ENCODE data around the gene QRICH2.
"Not testable (repeated sequence)": the region's sequence is repeated elsewhere in the genome, so short reads cannot be mapped to it uniquely, and the experiment has no call there.

The QRICH2 gene

DNA sequence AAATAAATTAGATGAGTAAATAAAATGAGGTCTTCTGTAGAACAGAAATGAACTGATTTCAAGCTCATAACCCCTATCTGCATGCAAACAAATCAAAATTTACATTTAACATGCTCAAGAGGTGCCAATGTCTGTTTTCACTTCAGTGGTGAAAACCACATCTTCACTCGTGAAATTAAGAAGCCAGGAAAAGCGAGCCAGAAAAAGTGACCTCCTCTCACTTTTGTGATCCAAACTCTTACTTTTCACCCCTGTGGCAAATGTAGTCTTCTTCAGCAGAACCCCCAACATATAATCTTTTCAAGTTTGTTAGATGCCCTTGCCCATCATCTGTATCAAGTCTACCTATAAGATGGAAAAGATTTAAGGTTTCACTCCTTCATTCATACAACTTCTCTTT, 9.5 kb upstream of the QRICH2 start:
- TF ChIP-seq, protein P1, sequence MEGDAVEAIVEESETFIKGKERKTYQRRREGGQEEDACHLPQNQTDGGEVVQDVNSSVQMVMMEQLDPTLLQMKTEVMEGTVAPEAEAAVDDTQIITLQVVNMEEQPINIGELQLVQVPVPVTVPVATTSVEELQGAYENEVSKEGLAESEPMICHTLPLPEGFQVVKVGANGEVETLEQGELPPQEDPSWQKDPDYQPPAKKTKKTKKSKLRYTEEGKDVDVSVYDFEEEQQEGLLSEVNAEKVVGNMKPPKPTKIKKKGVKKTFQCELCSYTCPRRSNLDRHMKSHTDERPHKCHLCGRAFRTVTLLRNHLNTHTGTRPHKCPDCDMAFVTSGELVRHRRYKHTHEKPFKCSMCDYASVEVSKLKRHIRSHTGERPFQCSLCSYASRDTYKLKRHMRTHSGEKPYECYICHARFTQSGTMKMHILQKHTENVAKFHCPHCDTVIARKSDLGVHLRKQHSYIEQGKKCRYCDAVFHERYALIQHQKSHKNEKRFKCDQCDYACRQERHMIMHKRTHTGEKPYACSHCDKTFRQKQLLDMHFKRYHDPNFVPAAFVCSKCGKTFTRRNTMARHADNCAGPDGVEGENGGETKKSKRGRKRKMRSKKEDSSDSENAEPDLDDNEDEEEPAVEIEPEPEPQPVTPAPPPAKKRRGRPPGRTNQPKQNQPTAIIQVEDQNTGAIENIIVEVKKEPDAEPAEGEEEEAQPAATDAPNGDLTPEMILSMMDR (IDR thresholded peaks at IDR 0.05; ENCODE audit: low read depth, low read length): no peak
- H3K4me3 ChIP-seq (ENCODE audit: low read depth, low read length): no peak overlapping the region
- DNase-seq: no peak
- H3K4me1 ChIP-seq: no peaks in the 10 kb centered on the region
- no peaks in the 10 kb centered on the region for H3K27me3 ChIP-seq
- H3K9me3 ChIP-seq: no peaks in the 10 kb centered on the region
- H3K36me3 ChIP-seq: peaks cover 18% of the 10 kb centered on the region

GRCh38 chr17:76314392-76315227, 6.5 kb upstream of the QRICH2 start:
- TF ChIP-seq, protein P1 (IDR thresholded peaks at IDR 0.05; ENCODE audit: low read depth, low read length): no peak

DNA sequence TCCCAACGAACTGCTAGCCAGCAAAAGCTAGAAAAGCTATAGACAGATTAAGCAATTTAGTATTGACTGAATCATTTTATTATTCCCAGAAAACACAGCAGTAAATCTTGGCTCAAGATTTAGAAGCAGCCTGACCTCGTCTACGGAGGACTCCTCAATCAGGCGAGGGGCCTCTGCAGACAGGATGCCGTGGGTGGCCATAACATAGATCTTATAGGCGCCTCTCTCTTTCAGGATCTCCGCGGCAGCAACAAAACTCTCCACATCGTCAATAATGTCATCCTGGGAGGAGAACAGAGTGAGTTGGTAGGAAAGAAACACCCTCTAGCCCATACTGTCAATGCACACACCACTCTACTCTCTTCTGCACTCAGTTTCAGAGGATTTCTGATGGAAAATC, 4.7 kb upstream of the QRICH2 start:
- DNase-seq: no peak
- peaks cover 21% of the 10 kb centered on the region for H3K36me3 ChIP-seq
- no peak overlapping the region for H3K4me3 ChIP-seq (ENCODE audit: low read depth, low read length)

More at GRCh38 chr17:76314392-76315227, 6.5 kb upstream of the QRICH2 start:
- Histone ChIP-seq H3K4me1 (no peaks in the 10 kb centered on the region), H3K9me3 (no peaks in the 10 kb centered on the region), H3K27me3 (no peaks in the 10 kb centered on the region), H3K36me3 (peaks cover 25% of the 10 kb centered on the region), H3K4me3 (ENCODE audit: low read depth, low read length) (no peak overlapping the region)
- no peak for DNase-seq

GRCh38 chr17:76309461-76309860, 1.4 kb upstream of the QRICH2 start:
- DNase-seq: no peak
- Histone ChIP-seq H3K9me3 (no peaks in the 10 kb centered on the region), H3K36me3 (peaks cover 17% of the 10 kb centered on the region), H3K27me3 (no peaks in the 10 kb centered on the region), H3K4me1 (no peaks in the 10 kb centered on the region), H3K4me3 (ENCODE audit: low read depth, low read length) (no peak overlapping the region)
- TF ChIP-seq, protein P1 (IDR thresholded peaks at IDR 0.05; ENCODE audit: low read depth, low read length): no peak

More for the DNA sequence above, 4.7 kb upstream of the QRICH2 start:
- H3K27me3 ChIP-seq: no peaks in the 10 kb centered on the region
- no peaks in the 10 kb centered on the region for H3K4me1 ChIP-seq
- H3K9me3 ChIP-seq: no peaks in the 10 kb centered on the region
- TF ChIP-seq, protein P1 (IDR thresholded peaks at IDR 0.05; ENCODE audit: low read depth, low read length): no peak

- DNase-seq: no peak
- H3K36me3 ChIP-seq: peaks cover 9% of the 10 kb centered on the region
- H3K4me1 ChIP-seq: no peaks in the 10 kb centered on the region
- no peaks in the 10 kb centered on the region for H3K9me3 ChIP-seq
- H3K27me3 ChIP-seq: no peaks in the 10 kb centered on the region
- H3K4me3 ChIP-seq (ENCODE audit: low read depth, low read length): no peak overlapping the region
- TF ChIP-seq, protein P1 (IDR thresholded peaks at IDR 0.05; ENCODE audit: low read depth, low read length): no peak
Observed at GRCh38 chr17:76307299-76307965, 644 bp downstream of the QRICH2 start.

- H3K36me3 ChIP-seq; H3K4me3 ChIP-seq (ENCODE audit: low read depth, low read length); H3K27me3 ChIP-seq; DNase-seq; H3K9me3 ChIP-seq; H3K4me1 ChIP-seq: not testable (repeated sequence)
Observed at GRCh38 chr17:76305135-76305454, 3.0 kb downstream of the QRICH2 start.
